Cerebellar cortex (tissue), 1 donor: ENCODE data around the gene NBAS.
"Not testable (repeated sequence)": the region's sequence is repeated elsewhere in the genome, so short reads cannot be mapped to it uniquely, and the experiment has no call there.

Experiments
- DNase-seq: peaks from one replicate; pipeline ENCODE4 v3.0.0-alpha.2; 2015; ENCODE audit warnings: low spot score

The NBAS gene

GRCh38 chr2:15262792-15263191 lies 298.3 kb downstream of the NBAS start:
- DNase-seq = no peak

GRCh38 chr2:15260835-15261234 lies 300.3 kb downstream of the NBAS start:
- no peak for DNase-seq

GRCh38 chr2:15260196-15260595 lies 300.9 kb downstream of the NBAS start:
- no peak for DNase-seq

- no peak for DNase-seq
Observed at GRCh38 chr2:15259356-15259756, 301.8 kb downstream of the NBAS start.

- not testable (repeated sequence) for DNase-seq
Observed at GRCh38 chr2:15258385-15258784, 302.7 kb downstream of the NBAS start.

- DNase-seq = no peak
Observed at GRCh38 chr2:15253835-15254286, 307.3 kb downstream of the NBAS start.

- DNase-seq = no peak
Observed at GRCh38 chr2:15253247-15253646, 307.9 kb downstream of the NBAS start.

- no peak for DNase-seq
Observed at GRCh38 chr2:15251753-15252152, 309.4 kb downstream of the NBAS start.

- not testable (repeated sequence) for DNase-seq
Observed at GRCh38 chr2:15250946-15251345, 310.2 kb downstream of the NBAS start.

GRCh38 chr2:15246870-15247269 lies 314.3 kb downstream of the NBAS start:
- peak; percentile 21 for DNase-seq

- DNase-seq = no peak
Observed at GRCh38 chr2:15243762-15244161, 317.4 kb downstream of the NBAS start.

- no peak for DNase-seq
Observed at GRCh38 chr2:15242936-15243461, 318.1 kb downstream of the NBAS start.

GRCh38 chr2:15241929-15242328 lies 319.2 kb downstream of the NBAS start:
- DNase-seq = no peak

- DNase-seq = no peak
Observed at GRCh38 chr2:15241201-15241600, 319.9 kb downstream of the NBAS start.

GRCh38 chr2:15238028-15238427 lies 323.1 kb downstream of the NBAS start:
- no peak for DNase-seq

- DNase-seq = no peak
Observed at GRCh38 chr2:15230599-15231192, 330.4 kb downstream of the NBAS start.

- DNase-seq = no peak
Observed at GRCh38 chr2:15226661-15227060, 334.5 kb downstream of the NBAS start.

GRCh38 chr2:15225131-15225530 lies 336.0 kb downstream of the NBAS start:
- no peak for DNase-seq

GRCh38 chr2:15224641-15225040 lies 336.5 kb downstream of the NBAS start:
- no peak for DNase-seq

- no peak for DNase-seq
Observed at GRCh38 chr2:15223887-15224286, 337.2 kb downstream of the NBAS start.

GRCh38 chr2:15222856-15223255 lies 338.3 kb downstream of the NBAS start:
- no peak for DNase-seq

- DNase-seq = no peak
Observed at GRCh38 chr2:15220603-15221002, 340.5 kb downstream of the NBAS start.

GRCh38 chr2:15218423-15219086 lies 342.6 kb downstream of the NBAS start:
- no peak for DNase-seq

GRCh38 chr2:15212249-15212648 lies 348.9 kb downstream of the NBAS start:
- no peak for DNase-seq
